Fibroblast of the aortic adventitia (primary cell): Measurements from ENCODE around the gene SNAP47. TPM values are rescaled to one million over a fixed set of nuclear protein-coding genes. Genes with fewer than 3 reads are reported as not detected.

Source experiments
- DNase-seq: peaks from one replicate; pipeline ENCODE4 v3.0.0-alpha.2; 2010; ENCODE audit warnings: low read depth
- H3K4me3 ChIP-seq: 2 replicates; pipeline ENCODE4 v1.5.1; 2011; ENCODE audit warnings: low read depth, mild to moderate bottlenecking, control low read depth, low read length, moderate library complexity
- total RNA-seq: library from RNA; depleted of rRNA; stranded (reverse); fragments of >200 nt; gene quantifications from 2 replicates; pipeline ENCODE4 v1.2.3, GENCODE V29; 2012; ENCODE audit warnings: low replicate concordance
- TF ChIP-seq, protein P1 (sequence below): IDR thresholded peaks from 2 replicates; pipeline ENCODE4 v1.5.1; 2011; ENCODE audit warnings: mild to moderate bottlenecking, low read length, control low read depth, inconsistent platforms; ENCODE audit not compliant: insufficient read depth

SNAP47 gene
- total RNA-seq, 1 donor, result 35.9 TPM

DNA sequence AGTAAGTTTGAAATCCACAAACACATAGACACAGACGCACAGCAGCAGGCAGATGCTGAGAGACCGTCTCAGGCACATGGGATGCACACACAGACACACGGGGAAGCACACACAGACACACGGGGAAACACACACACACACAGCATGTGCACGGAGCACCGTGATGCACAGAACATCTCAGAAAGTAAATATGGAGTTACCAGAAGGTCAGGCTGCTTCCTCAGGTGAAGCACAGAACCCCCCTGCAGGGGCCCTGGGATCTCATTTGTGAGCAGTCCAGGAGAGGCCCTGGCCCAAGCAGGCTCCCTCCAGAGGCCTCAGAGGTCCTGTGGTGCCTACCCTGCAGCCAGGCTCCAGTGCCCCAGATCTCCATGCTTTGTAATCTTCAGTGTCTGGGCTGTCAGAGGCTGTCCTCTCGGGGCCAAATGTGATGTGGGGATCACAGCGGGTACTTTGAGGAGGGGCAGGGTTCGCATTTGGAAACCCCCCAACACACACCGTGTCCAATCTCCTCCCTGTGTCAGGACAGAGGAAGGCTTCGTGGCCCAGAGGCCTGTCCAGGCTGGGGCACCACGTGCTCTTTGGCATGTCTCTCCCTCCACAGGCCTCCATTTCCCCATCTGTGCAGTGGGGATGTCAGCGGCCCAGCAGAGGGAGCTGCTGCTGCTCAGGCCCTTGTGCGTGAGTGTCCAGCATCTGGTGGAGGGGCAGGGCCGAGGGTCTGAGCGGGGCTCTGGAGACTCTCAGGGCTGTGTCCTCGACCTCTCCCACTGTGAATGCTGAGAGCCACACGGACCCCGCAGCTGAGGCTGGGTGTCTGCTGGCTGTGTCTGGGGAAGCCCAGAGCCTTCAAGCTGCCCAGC lies 57.2 kb downstream of the SNAP47 start:
- H3K4me3 ChIP-seq, result no peak overlapping the region
- no peak for DNase-seq
- TF ChIP-seq, protein P1, sequence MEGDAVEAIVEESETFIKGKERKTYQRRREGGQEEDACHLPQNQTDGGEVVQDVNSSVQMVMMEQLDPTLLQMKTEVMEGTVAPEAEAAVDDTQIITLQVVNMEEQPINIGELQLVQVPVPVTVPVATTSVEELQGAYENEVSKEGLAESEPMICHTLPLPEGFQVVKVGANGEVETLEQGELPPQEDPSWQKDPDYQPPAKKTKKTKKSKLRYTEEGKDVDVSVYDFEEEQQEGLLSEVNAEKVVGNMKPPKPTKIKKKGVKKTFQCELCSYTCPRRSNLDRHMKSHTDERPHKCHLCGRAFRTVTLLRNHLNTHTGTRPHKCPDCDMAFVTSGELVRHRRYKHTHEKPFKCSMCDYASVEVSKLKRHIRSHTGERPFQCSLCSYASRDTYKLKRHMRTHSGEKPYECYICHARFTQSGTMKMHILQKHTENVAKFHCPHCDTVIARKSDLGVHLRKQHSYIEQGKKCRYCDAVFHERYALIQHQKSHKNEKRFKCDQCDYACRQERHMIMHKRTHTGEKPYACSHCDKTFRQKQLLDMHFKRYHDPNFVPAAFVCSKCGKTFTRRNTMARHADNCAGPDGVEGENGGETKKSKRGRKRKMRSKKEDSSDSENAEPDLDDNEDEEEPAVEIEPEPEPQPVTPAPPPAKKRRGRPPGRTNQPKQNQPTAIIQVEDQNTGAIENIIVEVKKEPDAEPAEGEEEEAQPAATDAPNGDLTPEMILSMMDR, result peak; percentile 14

DNA sequence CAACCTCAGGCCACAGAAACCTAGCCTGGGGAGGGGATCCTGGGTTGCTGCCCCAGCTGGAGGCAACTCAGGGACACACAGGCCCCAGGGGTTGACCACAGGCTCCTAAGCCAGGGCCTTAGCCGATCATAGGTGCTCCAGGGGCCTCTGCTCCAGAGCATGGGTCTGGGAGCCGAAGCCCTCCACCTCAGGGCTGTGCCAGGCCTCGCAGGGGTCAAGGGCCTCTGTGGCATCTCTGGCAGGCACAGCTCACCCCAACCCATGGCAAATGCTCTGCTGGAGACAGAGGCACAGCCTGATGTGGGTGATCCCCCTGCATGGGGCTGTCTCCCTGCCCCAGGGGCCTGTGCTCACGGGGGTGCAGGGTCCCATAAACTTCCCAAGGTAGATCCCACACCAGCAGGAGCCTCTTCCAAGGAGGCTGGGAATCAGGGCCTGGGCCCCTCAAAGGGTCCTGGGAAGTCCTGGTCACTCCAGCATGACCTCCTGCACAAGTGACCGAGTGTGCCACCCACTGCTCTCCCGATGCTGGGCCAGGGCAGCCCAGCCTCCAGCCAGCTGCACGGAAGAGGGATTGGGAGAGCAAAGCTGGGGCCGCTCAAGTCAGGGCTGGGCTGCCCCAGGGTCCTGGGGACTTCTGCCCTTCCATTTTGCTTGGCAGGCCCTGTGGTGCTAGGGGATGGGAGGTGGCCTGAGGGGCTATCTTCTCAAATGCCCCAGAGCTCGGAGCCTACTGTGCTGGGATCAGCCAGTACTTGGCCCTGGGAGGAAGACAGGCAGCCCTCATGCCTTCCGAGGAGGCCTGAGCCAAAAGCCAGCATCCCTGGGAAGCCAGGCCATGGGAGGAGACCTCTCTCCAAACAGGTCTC lies 58.1 kb downstream of the SNAP47 start:
- TF ChIP-seq, protein P1, result no peak
- H3K4me3 ChIP-seq, result no peak overlapping the region
- DNase-seq, result no peak

DNA sequence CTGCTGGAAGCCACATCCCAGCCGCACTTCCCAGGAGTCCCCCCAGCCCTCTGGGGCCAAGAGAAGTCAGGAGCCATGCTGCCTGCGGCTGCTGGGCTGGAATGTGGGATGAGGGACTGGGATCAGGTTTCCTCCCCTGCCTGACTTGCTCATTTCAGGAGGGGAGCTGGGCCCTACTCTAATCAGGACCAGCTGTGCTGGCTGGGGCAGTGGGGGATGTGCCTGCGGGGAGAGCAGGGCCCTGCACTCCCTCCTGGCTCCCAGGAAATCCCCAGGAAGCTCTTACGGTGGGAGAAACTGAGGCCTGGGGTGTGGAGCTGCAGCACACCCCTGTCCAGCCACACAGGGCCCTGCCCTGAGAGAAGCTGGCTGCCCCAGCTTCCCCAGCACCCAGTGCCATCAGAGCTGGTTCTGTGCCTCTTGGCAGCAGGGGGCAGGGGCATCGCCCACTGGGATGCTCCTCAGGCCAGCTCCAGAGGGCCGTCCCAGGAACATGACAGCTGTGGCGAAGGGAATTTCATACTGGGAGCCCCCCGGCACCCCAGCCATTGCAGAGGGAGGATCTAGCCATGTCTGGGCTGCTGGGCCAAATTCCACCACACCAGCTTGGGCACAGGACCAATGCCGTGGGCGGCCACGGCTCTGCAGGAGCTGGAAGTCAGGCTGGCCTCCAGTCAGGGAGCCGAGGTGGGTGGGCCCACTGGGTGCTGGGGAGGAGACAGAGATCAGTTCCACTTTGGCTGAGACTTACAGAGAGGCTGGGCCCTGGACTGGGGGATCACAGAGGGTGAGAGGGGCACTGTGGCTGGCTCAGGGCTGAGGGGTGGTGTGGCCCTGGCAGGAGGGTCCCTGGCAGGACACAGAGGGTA lies 58.9 kb downstream of the SNAP47 start:
- peak; percentile 92 for DNase-seq
- peak overlapping the region; percentile 22 for H3K4me3 ChIP-seq
- TF ChIP-seq, protein P1, result no peak

DNA sequence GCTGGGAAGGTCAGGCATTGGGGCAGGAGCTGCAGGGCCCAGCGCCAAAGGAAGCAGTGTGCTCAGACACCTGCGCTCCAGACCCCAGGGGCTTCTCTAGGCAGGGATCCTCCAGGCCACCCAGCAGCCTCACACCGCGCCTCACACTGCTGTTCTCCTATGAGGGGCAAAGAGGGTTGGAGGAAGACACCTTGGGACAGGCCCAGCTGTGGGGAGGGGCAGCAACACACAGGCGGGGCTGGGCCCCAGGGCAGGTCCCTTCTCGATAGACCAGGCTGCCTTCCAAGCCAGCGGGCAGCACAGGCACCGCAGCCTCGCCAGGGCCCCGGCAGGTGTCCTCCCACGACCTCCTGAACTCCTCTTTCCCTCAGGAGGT lies 59.6 kb downstream of the SNAP47 start:
- DNase-seq, result no peak
- TF ChIP-seq, protein P1, result no peak
- H3K4me3 ChIP-seq, result peak overlapping the region; percentile 22

DNA sequence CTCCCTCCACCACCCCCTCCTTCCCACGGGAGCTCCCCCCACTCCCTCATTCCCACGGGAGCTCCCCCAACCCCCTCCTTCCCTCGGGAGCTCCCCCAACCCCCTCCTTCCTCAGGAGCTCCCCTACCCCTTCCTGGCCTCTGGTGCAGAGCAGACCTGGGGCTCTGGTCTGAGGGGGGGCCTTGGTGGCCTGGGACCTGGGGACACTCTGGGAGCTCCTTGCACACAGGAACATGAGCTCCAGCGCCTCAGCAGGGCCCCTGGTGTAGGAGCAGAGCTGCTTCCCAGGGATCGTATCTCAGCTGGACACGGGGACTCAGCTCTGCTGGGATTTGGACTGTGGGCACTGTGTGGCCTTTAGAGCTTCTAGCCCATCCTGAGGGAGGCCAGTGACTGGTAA lies 60.5 kb downstream of the SNAP47 start:
- H3K4me3 ChIP-seq, result no peak overlapping the region
- no peak for DNase-seq
- TF ChIP-seq, protein P1, result no peak

DNA sequence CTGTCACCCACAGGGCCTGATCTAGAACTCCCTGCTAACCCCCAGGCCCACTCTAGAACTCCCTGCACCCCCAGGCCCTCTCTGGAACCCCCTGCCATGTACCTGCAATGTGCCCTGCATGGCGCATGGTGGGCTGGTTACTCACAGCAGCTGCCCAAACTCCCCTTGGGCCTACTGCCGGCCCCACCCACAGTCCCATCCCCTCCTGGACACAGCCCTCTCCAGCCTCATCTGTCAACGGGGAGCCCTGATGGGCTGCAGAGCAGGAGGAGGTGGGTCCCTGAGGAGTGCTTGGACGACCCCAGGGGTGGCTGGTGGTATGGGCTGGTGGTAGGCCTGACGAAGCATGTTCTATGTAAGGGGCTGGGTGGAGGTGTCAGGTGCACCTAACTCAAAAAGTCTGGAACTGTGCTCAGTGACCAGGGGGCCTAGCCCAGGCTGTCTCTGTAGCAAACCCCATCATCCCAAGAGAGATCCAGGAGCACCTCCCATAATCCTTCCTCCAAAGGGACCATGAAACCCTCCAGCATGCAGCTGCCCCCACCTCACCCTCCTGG lies 61.2 kb downstream of the SNAP47 start:
- no peak for DNase-seq
- TF ChIP-seq, protein P1, result no peak
- no peak overlapping the region for H3K4me3 ChIP-seq
